ENCODE data around the gene HRH2.
"Not testable (repeated sequence)": the region's sequence is repeated elsewhere in the genome, so short reads cannot be mapped to it uniquely, and the experiment has no call there.

Gene HRH2

DNA sequence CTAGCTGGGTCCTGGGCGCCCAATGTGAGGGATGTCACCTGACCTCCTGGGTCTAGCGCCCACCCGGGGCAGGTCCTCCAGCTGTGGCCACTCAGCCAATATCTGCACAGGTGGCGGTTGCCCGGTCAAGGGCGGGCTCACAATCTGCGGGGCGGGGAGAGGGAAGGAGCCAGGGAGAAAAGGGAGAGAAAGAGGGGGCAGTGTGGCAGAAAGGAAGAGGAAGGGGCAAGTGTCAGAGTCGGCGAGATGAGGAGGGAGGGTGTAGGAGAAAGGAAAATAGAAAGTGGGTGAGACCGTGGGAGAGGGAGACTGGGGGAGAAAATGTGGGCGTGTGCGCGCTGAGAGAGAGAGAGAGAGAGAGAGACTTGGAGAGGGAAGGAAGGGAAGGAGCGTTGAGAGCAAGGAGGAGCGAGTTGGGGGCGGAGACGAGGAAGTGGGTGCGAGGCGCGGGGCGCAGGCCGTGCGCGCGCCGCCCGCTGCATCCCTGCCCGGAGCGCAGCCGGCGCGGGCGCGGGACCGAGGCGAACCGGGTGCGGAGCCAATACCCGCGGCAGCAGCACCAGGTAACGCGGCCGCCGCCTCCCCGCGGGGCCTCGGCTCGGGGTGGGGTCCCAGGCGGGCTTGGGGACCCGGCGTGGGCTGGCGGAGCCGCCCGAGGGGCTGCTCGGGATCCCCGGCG lies at the start of gene HRH2:
Gene HRH2, plus strand, starts transcription at position 479 of the 679 bp plus-strand sequence. CDS start 25,163 bp downstream, outside the sequence.
- no peak for DNase-seq

- no peak for DNase-seq
Observed at GRCh38 chr5:175609526-175609925, 48.3 kb upstream of the HRH2 start.

- DNase-seq = no peak
Observed at GRCh38 chr5:175610381-175610780, 47.5 kb upstream of the HRH2 start.

DNA sequence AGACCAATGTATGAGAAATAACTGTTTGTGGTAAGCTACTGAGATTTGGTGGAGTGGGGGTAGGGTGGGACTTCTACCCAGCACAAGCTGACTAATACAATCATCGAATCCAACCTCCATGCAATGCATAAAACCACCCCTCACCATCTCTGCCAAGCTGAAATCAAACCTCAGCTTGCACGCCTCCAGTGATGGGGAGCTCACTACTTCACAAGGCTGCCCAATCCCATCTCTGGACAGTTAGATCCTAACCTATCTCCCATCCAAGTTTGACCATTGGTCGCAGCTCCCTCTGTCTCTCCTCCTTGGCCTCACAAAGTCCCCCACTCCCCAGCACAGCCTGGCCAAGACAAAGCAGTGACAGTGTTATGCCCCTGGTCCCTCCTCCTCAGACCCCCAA lies 47.0 kb upstream of the HRH2 start:
- no peak for DNase-seq

GRCh38 chr5:175614223-175614815 lies 43.6 kb upstream of the HRH2 start:
- no peak for DNase-seq

DNA sequence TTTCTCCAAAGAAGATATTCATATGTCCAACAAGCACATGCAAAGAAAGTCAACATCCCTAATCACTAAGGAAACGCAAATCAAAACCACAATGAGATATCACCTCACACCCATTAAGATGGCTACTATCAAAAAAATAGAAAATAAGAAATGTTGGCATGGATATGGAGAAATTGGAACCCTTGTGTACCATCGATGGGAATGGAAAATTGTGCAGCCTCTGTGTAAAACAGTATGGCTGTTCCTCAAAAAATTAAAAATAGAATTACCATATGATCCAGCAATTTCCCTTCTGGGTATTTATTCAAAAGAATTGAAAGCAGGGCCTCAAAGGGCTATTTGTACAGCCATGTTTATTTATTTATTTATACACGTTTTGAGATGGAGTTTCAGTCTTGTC lies 43.0 kb upstream of the HRH2 start:
- DNase-seq = no peak

DNA sequence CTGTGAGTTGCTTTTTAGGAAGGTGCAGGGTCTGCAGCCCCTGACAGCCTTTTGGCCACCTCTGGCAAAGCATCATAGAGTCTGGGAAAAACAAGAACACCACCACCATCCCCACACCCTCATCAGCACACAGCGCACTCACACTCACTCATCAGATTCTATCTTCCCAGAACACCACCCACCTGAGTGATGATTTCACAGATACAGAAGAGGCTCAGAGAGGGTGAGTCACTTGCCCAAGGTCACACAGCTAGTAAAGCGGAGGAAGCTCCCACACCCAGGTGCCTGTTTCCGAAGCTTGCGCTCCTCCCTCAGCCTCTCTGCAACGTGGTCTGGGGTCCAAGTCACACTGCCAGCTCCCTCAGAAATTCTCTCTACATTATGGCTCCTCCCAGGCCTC lies 41.8 kb upstream of the HRH2 start:
- DNase-seq = no peak

DNA sequence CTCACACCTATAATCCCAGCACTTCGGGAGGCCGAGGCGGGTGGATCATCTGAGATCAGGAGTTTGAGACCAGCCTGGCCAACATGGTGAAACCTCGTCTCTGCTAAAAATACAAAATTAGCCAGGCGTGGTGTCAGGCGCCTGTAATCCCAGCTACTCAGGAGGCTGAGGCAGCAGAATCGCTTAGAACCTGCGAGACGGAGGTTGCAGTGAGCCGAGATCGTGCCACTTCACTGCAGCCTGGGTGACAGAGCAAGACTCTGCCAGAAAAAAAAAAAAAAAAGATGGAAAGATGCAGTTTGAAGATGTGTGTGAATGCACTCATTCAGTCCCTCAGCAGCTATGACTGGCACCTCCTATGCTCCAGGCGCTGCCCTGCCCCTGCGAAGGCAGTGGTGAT lies 41.3 kb upstream of the HRH2 start:
- DNase-seq = not testable (repeated sequence)

GRCh38 chr5:175617447-175617846 lies 40.4 kb upstream of the HRH2 start:
- no peak for DNase-seq

DNA sequence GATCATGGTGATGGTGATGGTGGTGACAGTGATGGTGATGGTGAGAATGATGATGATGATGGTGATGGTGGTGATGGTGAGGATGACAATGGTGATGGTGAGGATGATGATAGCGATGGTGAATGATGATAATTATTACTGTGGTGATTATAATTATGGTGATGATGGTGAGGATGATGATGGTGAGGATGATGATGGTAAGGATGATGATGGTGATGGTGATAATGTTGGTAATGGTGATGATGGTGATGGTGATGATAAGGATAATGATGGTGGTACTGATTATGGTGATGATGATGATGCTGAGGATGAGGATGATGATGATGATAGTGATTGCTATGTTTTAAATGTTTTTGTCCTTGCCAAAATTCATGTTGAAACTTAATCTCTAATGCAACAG lies 37.3 kb upstream of the HRH2 start:
- no peak for DNase-seq

DNA sequence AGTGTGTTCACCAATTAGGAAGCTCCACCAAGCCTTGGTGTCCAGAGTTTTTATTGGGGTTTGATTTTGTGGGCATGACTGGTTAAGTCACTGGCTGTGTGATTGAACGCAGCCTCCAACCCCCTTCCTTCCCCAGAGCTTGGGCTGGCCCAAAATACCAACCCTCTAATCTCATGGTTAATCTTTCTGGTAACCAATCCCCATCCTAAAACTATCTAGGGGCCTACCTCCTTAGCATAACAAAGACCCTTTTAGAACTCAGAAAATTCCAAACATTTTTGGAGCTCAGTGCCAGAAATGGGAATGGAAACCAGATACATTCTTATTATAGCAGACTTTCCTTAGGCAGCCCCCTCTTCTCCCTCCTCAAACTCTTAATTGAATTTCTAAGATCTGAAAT lies 35.9 kb upstream of the HRH2 start:
- no peak for DNase-seq

- no peak for DNase-seq
Observed at GRCh38 chr5:175623088-175623487, 34.8 kb upstream of the HRH2 start.

DNA sequence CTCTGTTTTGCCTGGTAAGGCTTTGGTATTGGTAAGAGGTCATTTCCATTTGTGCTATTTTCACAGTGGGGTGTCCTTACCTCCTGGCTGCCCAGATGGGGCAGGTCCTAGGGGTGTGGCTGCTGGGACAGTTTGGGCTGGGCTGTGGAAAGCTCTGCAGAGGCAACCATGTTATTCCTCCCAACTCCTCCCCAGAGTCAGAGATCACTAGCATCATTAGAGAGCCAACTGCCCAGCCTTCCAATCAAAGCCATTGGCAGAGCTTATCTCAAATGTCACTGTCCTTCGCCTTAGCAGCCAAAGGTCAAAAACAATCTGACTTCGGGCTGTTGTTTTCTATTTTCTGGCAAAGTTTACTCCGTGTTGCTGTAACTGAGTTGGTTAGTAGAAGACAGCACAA lies 33.6 kb upstream of the HRH2 start:
- DNase-seq = no peak

- no peak for DNase-seq
Observed at GRCh38 chr5:175627005-175627404, 30.9 kb upstream of the HRH2 start.

DNA sequence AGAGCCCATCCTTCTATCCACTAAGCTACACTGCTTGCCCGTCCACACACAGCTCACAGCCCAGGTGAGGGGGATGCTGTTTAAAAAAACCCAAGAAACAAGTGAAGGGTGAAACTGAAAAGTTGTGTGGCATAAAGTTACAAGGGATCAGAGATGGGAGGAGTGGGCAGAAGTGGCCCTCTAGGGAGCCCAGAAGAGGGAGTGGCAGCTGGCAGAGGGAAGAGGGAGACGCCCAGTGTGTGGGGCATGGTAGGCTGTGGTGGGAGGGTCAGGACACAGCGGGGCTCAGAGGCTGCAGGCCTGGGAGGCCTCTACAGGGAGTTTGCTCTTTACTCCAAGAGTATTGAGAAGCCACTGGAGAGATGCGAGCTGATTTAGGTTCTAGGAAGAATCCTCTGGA lies 30.1 kb upstream of the HRH2 start:
- no peak for DNase-seq

DNA sequence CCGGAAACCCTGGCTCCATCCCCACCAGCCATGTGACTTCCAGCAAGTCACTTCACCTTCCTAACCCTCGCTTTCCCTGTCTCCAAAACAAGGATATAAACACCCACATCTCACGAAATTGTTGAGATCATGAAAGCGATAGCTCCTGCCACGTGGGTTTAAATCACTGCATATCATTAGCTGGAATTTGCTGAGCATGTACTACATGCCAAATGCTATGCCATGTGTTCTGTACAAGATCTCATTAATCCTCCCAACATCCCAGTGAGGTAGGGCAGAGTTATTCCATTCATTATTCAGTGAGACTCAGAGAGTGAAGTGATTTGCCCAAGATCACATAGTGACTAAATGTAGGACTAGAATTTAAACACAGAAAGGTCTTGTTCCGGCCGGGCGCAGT lies 29.2 kb upstream of the HRH2 start:
- no peak for DNase-seq

GRCh38 chr5:175629261-175629660 lies 28.6 kb upstream of the HRH2 start:
- no peak for DNase-seq

GRCh38 chr5:175629793-175630192 lies 28.1 kb upstream of the HRH2 start:
- no peak for DNase-seq

GRCh38 chr5:175635854-175636584 lies 21.9 kb upstream of the HRH2 start:
- DNase-seq = no peak

DNA sequence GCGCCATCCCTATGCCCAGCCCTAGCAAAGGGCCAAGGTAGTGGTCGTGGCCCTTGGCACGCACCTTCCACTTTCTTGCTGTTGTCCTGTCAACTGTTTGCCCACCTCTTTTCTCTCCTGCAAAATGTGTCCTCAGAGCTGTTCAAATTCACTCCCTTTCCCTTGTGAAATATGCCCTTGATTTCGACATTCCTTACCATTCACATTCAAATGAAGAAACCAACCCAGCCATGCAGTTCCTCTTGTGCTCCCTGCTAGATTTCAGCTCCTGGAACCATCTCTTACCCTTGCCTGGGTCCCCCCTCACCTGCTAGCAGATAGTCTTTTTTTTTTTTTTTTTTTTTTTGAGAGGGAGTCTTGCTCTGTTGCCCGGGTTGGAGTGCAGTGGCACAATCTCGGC lies 19.6 kb upstream of the HRH2 start:
- DNase-seq = no peak

DNA sequence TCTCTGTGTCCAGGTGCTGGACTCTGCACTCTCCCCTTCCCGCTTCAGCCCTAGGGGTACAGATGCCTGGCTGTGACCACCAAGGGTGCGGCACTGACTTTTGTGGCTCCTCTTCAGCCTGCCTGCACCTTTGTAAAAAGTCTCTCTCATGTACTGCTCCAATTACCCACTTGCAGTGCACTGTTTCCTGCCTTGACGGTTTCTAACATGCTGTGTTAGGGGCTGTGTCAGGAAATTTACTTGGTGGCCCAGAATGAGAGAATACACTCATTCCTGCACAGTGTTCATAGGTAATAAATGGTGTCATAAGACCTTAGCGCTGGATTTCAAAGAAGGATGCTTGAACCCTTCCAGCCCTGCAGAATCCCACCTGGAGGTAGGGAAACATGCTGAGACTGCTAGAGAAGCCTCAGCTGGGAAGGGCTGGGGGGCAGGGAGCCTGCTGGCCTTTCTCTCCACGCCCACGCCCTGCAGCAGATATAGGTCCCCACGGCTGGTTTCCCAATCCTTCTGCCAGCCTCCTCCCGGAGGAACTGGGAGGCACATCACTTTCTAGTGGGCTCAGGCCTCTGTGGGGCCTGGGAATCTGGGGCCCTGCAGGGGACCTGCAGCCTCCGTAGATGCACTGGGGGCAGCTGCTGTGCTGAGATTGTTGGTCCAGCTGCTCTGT lies 17.6 kb upstream of the HRH2 start:
- no peak for DNase-seq

DNA sequence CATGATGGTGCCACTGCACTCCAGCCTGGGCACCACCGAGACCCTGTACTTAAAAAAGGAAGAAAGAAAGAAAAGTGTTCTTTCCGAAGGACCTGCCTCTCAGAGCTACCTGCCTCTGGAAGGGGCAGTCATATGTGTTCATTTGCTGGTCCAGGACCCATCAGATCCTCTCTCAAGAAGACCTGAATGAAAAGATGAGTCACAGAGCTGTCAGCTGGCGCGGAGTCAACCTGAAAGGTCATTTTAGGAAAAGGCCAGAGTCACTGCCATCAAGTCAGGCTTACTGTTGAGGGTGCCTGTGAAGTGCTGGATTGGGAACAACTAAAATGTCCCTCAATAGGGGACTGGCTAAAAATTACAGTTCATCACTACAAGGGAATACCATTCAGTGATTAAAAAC lies 14.9 kb upstream of the HRH2 start:
- DNase-seq = no peak

GRCh38 chr5:175646251-175646650 lies 11.6 kb upstream of the HRH2 start:
- no peak for DNase-seq

- DNase-seq = no peak
Observed at GRCh38 chr5:175649967-175650366, 7.9 kb upstream of the HRH2 start.

Measured in SHP77 (cell line).